SK-N-MC (cell line): ENCODE measurements around the gene C2orf69.

Experiments used
- EZH2 ChIP-seq: fragments of 200-600 bp; sonication (generic); IDR thresholded peaks from one replicate; pipeline ENCODE4 v1.6.1; 2017; ENCODE audit warnings: antibody characterized with exemption
- FOXP2 ChIP-seq: optimal IDR thresholded peaks from 2 replicates; pipeline ENCODE3; 2011; ENCODE audit warnings: mild to moderate bottlenecking, moderate library complexity; ENCODE audit not compliant: insufficient read depth; ENCODE audit errors: extremely low read length, control extremely low read depth
- POLR2AphosphoS5 ChIP-seq: IDR thresholded peaks from 2 replicates; pipeline ENCODE4 v1.6.1; 2012; ENCODE audit warnings: mild to moderate bottlenecking, low read depth, low read length, borderline replicate concordance

- TF ChIP-seq EZH2: no peak
- no peak for TF ChIP-seq POLR2AphosphoS5
- TF ChIP-seq FOXP2: no peak
Measured at GRCh38 chr2:199902486-199903110, 8.5 kb upstream of the C2orf69 start.
